Measurements from ENCODE around the gene LAMA2.

LAMA2 gene

DNA sequence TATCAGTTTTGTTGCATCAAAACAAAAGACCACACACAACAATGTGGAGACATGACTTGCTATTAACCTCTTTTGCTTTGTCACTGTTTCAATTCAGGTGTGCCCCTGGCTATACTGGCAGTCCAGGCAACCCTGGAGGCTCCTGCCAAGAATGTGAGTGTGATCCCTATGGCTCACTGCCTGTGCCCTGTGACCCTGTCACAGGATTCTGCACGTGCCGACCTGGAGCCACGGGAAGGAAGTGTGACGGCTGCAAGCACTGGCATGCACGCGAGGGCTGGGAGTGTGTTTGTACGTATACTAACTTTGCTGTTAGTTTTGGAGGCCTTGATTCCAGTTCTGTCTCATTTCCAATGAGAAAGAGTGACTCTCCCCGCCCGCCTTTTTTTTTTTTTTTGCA lies 470.1 kb downstream of the LAMA2 start:
- Histone ChIP-seq H3K36me3 (ENCODE audit: control insufficient read depth in 1 of 2, insufficient read depth in 2 of 2, low read length in 2 of 2) (no peaks in the 10 kb centered on the region), H3K9ac (ENCODE audit: low read depth in 1 of 2, low read length in 2 of 2) (no peak overlapping the region), H3K27me3 (ENCODE audit: control insufficient read depth in 1 of 2, insufficient read depth in 2 of 2, low read length in 2 of 2) (no peaks in the 10 kb centered on the region), H3K4me1 (ENCODE audit: control insufficient read depth in 1 of 2, insufficient read depth in 2 of 2, low read length in 2 of 2) (no peaks in the 10 kb centered on the region), H3K4me3 (ENCODE audit: low read depth in 1 of 2, low read length in 2 of 2) (no peak overlapping the region), H3K9me3 (ENCODE audit: control insufficient read depth in 1 of 2, low read length in 2 of 2) (no peaks in the 10 kb centered on the region), H3K27ac (ENCODE audit: low read depth, low read length) (no peak overlapping the region)

DNA sequence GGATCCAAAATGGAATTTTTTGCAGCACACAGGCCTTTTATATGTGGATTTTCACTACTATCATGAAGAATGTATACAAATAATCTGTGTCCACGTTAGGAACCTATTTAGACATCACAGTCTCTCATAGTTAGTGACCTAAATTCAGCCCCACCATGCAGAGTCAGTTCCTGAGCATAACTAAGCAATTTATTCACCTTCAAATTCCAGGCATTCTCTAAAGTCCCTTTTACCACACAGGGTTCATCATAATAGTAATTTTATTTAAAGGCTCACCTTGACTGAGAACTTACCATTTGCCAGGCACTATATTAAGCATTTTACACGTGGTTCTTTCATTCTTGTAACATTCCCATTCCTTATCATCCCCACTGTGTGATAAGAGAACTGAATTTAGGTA lies 473.2 kb downstream of the LAMA2 start:
- H3K4me1 ChIP-seq (ENCODE audit: control insufficient read depth in 1 of 2, insufficient read depth in 2 of 2, low read length in 2 of 2), result peaks cover 0 to 11% of the 10 kb centered on the region in 2 donors
- no peak overlapping the region for H3K4me3 ChIP-seq (ENCODE audit: low read depth in 1 of 2, low read length in 2 of 2)
- H3K36me3 ChIP-seq (ENCODE audit: control insufficient read depth in 1 of 2, insufficient read depth in 2 of 2, low read length in 2 of 2), result no peaks in the 10 kb centered on the region

DNA sequence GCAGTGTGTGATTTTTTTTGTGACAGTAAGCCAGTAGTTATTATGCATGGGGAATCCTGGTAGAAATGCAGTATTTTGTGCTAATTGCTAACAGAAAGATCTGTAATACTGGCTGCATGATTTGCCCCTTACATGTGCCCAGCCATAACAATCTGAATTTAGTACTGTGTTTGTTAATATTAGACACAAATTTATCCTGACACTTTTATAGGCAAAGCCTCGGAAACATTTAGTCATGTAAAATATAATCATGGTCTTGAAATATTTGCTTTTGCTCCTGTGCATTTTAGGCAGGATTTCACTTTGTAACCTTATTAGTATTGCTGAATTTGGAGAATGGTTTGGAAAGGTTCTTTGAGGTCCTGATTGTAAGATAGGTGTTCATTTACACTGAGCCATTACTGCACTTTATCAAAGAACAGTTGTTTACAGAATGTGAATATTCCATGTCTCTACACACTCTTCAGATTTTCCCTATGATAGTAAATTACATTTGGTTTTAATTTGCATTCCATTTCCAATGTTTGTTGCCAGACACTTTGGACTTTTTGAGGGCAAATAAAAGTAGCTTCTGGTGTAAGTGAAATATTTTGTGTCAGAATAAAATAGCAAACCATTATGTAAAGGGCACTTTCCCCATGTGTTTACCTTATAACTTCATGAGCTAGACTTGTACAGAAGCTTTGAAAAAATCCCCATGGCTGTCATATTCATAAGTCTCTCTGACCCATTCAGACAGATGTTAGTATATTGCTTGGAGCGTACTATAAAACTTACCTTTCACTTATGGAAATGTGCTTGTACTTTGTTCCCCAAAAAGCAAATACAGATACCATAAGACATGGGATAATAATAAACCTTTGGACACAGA lies 477.1 kb downstream of the LAMA2 start:
- no peaks in the 10 kb centered on the region for H3K9me3 ChIP-seq (ENCODE audit: control insufficient read depth in 1 of 2, low read length in 2 of 2)
- H3K4me3 ChIP-seq (ENCODE audit: low read depth in 1 of 2, low read length in 2 of 2), result no peak overlapping the region
- no peak overlapping the region for H3K9ac ChIP-seq (ENCODE audit: low read depth in 1 of 2, low read length in 2 of 2)
- H3K36me3 ChIP-seq (ENCODE audit: control insufficient read depth in 1 of 2, insufficient read depth in 2 of 2, low read length in 2 of 2), result no peaks in the 10 kb centered on the region
- H3K27ac ChIP-seq (ENCODE audit: low read depth, low read length), result no peak overlapping the region
- no peaks in the 10 kb centered on the region for H3K27me3 ChIP-seq (ENCODE audit: control insufficient read depth in 1 of 2, insufficient read depth in 2 of 2, low read length in 2 of 2)
- H3K4me1 ChIP-seq (ENCODE audit: control insufficient read depth in 1 of 2, insufficient read depth in 2 of 2, low read length in 2 of 2), result peaks cover 0 to 11% of the 10 kb centered on the region in 2 donors

More for the DNA sequence above, 473.2 kb downstream of the LAMA2 start:
- Histone ChIP-seq H3K27ac (ENCODE audit: low read depth, low read length) (no peak overlapping the region), H3K27me3 (ENCODE audit: control insufficient read depth in 1 of 2, insufficient read depth in 2 of 2, low read length in 2 of 2) (no peaks in the 10 kb centered on the region), H3K9ac (ENCODE audit: low read depth in 1 of 2, low read length in 2 of 2) (no peak overlapping the region), H3K9me3 (ENCODE audit: control insufficient read depth in 1 of 2, low read length in 2 of 2) (no peaks in the 10 kb centered on the region)

DNA sequence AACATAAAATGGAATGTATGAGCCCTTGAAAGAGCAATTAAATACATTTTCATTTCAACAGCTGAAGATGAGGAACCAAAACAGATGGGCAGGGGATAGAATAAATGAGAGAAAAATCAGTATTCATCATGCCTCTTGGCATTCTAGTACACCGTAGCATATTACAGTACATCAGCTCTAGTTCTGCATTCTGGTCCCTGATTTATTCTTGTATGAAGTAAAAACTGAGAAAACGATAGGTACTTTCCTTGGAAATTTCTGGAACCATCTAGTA lies 477.7 kb downstream of the LAMA2 start:
- H3K27ac ChIP-seq (ENCODE audit: low read depth, low read length), result no peak overlapping the region
- H3K9ac ChIP-seq (ENCODE audit: low read depth in 1 of 2, low read length in 2 of 2), result no peak overlapping the region
- no peaks in the 10 kb centered on the region for H3K36me3 ChIP-seq (ENCODE audit: control insufficient read depth in 1 of 2, insufficient read depth in 2 of 2, low read length in 2 of 2)
- peaks cover 0 to 11% of the 10 kb centered on the region in 2 donors for H3K4me1 ChIP-seq (ENCODE audit: control insufficient read depth in 1 of 2, insufficient read depth in 2 of 2, low read length in 2 of 2)
- no peaks in the 10 kb centered on the region for H3K27me3 ChIP-seq (ENCODE audit: control insufficient read depth in 1 of 2, insufficient read depth in 2 of 2, low read length in 2 of 2)
- no peaks in the 10 kb centered on the region for H3K9me3 ChIP-seq (ENCODE audit: control insufficient read depth in 1 of 2, low read length in 2 of 2)
- no peak overlapping the region for H3K4me3 ChIP-seq (ENCODE audit: low read depth in 1 of 2, low read length in 2 of 2)

DNA sequence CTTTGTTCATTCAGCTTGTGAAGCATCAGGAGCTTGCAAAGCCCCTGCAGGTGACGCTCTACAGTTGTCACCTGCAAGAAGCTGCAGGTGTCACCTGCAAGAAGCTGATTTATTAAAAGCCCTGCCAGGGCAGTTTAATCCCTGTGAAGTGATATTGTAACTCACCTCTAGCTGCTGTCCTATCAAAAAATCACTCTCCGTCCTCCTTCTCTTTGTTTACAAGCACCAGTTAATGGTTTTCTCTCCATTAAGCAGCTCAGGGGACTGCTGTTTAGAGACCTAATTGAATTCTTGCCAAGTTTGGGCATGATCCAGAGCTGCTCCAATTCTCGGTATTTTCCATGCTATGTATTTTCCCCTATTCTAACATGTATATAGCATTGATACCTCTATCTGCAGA lies 481.1 kb downstream of the LAMA2 start:
- no peak overlapping the region for H3K27ac ChIP-seq (ENCODE audit: low read depth, low read length)
- H3K4me1 ChIP-seq (ENCODE audit: control insufficient read depth in 1 of 2, insufficient read depth in 2 of 2, low read length in 2 of 2), result peaks cover 0 to 11% of the 10 kb centered on the region in 2 donors
- H3K9me3 ChIP-seq (ENCODE audit: control insufficient read depth in 1 of 2, low read length in 2 of 2), result no peaks in the 10 kb centered on the region
- H3K9ac ChIP-seq (ENCODE audit: low read depth in 1 of 2, low read length in 2 of 2), result no peak overlapping the region
- H3K4me3 ChIP-seq (ENCODE audit: low read depth in 1 of 2, low read length in 2 of 2), result no peak overlapping the region
- no peaks in the 10 kb centered on the region for H3K36me3 ChIP-seq (ENCODE audit: control insufficient read depth in 1 of 2, insufficient read depth in 2 of 2, low read length in 2 of 2)
- H3K27me3 ChIP-seq (ENCODE audit: control insufficient read depth in 1 of 2, insufficient read depth in 2 of 2, low read length in 2 of 2), result no peaks in the 10 kb centered on the region

DNA sequence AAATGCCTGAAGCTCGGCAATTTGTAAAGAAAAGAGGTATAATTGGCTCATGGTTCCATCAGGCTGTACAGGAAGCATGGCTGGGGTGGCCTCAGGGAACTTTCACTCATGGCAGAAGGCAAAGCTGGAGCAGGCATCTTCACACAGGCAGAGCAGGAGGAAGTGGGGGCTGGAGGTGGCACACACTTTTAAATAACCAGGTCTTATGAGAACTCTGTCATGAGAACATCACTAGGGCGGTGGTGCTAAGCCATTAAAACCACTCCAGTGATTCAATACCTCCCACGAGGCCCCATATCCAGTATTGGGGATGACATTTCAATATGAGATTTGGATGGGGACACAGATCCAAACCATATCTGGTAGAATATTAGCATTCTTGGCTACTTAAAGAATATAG lies 481.8 kb downstream of the LAMA2 start:
- Histone ChIP-seq H3K4me1 (ENCODE audit: control insufficient read depth in 1 of 2, insufficient read depth in 2 of 2, low read length in 2 of 2) (peaks cover 0 to 8% of the 10 kb centered on the region in 2 donors), H3K4me3 (ENCODE audit: low read depth in 1 of 2, low read length in 2 of 2) (no peak overlapping the region), H3K9ac (ENCODE audit: low read depth in 1 of 2, low read length in 2 of 2) (no peak overlapping the region), H3K9me3 (ENCODE audit: control insufficient read depth in 1 of 2, low read length in 2 of 2) (no peaks in the 10 kb centered on the region), H3K27ac (ENCODE audit: low read depth, low read length) (no peak overlapping the region), H3K27me3 (ENCODE audit: control insufficient read depth in 1 of 2, insufficient read depth in 2 of 2, low read length in 2 of 2) (no peaks in the 10 kb centered on the region), H3K36me3 (ENCODE audit: control insufficient read depth in 1 of 2, insufficient read depth in 2 of 2, low read length in 2 of 2) (no peaks in the 10 kb centered on the region)

DNA sequence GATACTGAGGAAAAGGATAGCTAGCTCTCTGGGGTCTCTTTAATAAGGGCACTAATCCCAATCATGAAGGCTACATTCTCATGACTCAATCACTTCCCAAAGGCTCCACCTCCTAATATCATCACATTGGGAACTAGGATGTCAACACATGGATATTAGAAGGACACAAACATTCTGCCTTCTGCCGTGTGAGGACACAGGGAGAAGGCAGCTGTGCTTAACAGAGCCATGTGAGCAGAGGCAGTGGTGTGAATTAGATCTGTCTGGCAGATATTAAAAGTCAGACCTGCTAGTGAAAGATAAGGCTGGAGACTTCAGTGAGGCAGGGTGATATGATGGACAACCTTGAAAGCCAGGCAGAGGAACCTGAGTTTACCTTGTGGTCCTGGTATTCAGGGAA lies 485.1 kb downstream of the LAMA2 start:
- no peaks in the 10 kb centered on the region for H3K36me3 ChIP-seq (ENCODE audit: control insufficient read depth in 1 of 2, insufficient read depth in 2 of 2, low read length in 2 of 2)

DNA sequence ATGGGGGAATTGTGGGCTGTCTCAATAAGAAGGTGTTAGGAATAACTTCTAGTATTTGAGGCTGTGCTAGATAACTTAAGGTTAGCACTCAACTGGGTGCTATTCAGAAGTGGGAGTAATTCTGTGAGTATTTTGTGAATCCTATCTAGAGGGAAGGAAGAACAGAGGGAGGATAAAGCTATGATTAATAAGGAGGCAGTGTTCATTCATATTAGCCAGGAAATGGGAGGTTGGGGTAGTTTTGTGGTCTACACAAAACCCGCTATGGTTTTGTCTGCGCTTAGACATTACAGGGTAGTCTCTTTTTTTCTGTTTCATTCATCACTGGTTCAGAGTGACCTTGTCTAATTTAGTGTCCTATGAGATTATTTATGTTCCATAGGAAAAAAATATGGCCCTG lies 486.0 kb downstream of the LAMA2 start:
- Histone ChIP-seq H3K4me1 (ENCODE audit: control insufficient read depth in 1 of 2, insufficient read depth in 2 of 2, low read length in 2 of 2) (no peaks in the 10 kb centered on the region), H3K27ac (ENCODE audit: low read depth, low read length) (no peak overlapping the region), H3K36me3 (ENCODE audit: control insufficient read depth in 1 of 2, insufficient read depth in 2 of 2, low read length in 2 of 2) (no peaks in the 10 kb centered on the region), H3K27me3 (ENCODE audit: control insufficient read depth in 1 of 2, insufficient read depth in 2 of 2, low read length in 2 of 2) (no peaks in the 10 kb centered on the region), H3K9me3 (ENCODE audit: control insufficient read depth in 1 of 2, low read length in 2 of 2) (no peaks in the 10 kb centered on the region), H3K4me3 (ENCODE audit: low read depth in 1 of 2, low read length in 2 of 2) (no peak overlapping the region), H3K9ac (ENCODE audit: low read depth in 1 of 2, low read length in 2 of 2) (no peak overlapping the region)

More for the DNA sequence above, 485.1 kb downstream of the LAMA2 start:
- Histone ChIP-seq H3K27me3 (ENCODE audit: control insufficient read depth in 1 of 2, insufficient read depth in 2 of 2, low read length in 2 of 2) (no peaks in the 10 kb centered on the region), H3K9me3 (ENCODE audit: control insufficient read depth in 1 of 2, low read length in 2 of 2) (no peaks in the 10 kb centered on the region), H3K4me1 (ENCODE audit: control insufficient read depth in 1 of 2, insufficient read depth in 2 of 2, low read length in 2 of 2) (no peaks in the 10 kb centered on the region), H3K9ac (ENCODE audit: low read depth in 1 of 2, low read length in 2 of 2) (no peak overlapping the region), H3K27ac (ENCODE audit: low read depth, low read length) (no peak overlapping the region), H3K4me3 (ENCODE audit: low read depth in 1 of 2, low read length in 2 of 2) (no peak overlapping the region)

DNA sequence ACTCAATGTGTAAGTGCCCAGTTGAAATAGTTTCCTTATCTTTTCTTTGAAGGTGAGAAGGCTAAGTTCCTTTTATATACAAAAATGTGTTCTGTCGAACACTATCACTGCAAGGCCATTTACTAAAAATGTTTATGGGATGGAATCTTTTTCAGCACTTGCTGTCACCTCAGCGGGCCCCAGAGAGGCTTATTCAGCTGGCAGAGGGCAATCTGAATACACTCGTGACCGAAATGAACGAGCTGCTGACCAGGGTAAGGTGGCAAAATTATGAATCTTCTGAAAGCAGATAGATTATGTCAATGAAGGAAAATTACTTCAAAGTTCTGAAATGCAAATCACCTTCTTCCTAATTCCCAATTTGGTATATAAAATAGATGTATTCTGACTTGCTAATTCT lies 486.8 kb downstream of the LAMA2 start:
- Histone ChIP-seq H3K27ac (ENCODE audit: low read depth, low read length) (no peak overlapping the region), H3K9me3 (ENCODE audit: control insufficient read depth in 1 of 2, low read length in 2 of 2) (no peaks in the 10 kb centered on the region), H3K9ac (ENCODE audit: low read depth in 1 of 2, low read length in 2 of 2) (no peak overlapping the region), H3K27me3 (ENCODE audit: control insufficient read depth in 1 of 2, insufficient read depth in 2 of 2, low read length in 2 of 2) (no peaks in the 10 kb centered on the region), H3K4me1 (ENCODE audit: control insufficient read depth in 1 of 2, insufficient read depth in 2 of 2, low read length in 2 of 2) (no peaks in the 10 kb centered on the region), H3K36me3 (ENCODE audit: control insufficient read depth in 1 of 2, insufficient read depth in 2 of 2, low read length in 2 of 2) (no peaks in the 10 kb centered on the region), H3K4me3 (ENCODE audit: low read depth in 1 of 2, low read length in 2 of 2) (no peak overlapping the region)

DNA sequence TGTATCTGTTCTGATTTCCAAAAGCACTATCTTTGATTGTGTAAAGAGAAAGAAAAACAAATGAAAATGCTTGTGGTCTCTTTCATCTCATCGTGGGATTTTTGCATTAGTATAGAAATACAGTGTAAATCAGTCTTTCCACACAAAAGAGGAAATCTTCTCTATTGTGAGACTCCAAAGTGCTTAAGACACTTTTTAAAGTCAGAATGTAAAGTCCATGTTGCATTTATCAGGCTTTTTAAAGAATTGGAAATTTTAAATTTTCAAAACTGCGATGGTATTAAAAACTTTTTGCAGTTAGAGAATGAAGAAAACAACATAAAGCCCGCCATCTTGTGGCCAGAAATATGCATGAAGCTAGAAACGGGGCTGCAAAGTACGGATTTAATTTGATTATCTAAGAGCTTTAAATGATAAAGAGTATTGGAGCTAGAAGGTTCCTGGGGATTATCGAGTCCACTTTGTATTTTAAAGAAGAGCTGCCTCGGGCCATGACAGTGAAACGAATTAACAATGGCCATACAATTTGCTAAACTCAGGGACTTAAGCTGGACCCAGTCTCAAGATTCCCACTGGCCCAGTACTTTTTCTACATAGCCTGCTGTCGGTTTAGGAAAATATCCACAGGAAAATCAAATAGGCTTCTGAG lies 487.5 kb downstream of the LAMA2 start:
- no peak overlapping the region for H3K9ac ChIP-seq (ENCODE audit: low read depth in 1 of 2, low read length in 2 of 2)
- no peak overlapping the region for H3K27ac ChIP-seq (ENCODE audit: low read depth, low read length)
- no peak overlapping the region for H3K4me3 ChIP-seq (ENCODE audit: low read depth in 1 of 2, low read length in 2 of 2)
- H3K27me3 ChIP-seq (ENCODE audit: control insufficient read depth in 1 of 2, insufficient read depth in 2 of 2, low read length in 2 of 2), result no peaks in the 10 kb centered on the region
- H3K36me3 ChIP-seq (ENCODE audit: control insufficient read depth in 1 of 2, insufficient read depth in 2 of 2, low read length in 2 of 2), result no peaks in the 10 kb centered on the region
- no peaks in the 10 kb centered on the region for H3K9me3 ChIP-seq (ENCODE audit: control insufficient read depth in 1 of 2, low read length in 2 of 2)
- no peaks in the 10 kb centered on the region for H3K4me1 ChIP-seq (ENCODE audit: control insufficient read depth in 1 of 2, insufficient read depth in 2 of 2, low read length in 2 of 2)
